Measurements from ENCODE around the gene CRYGN. TPM values are rescaled to one million over a fixed set of nuclear protein-coding genes. Genes with fewer than 3 reads are reported as not detected.

CRYGN gene
- total and polyA plus RNA-seq, 4 donors: under 0.01 to 0.02 TPM; not detected in 2

GRCh38 chr7:151413241-151413640 lies 26.7 kb downstream of the CRYGN start:
- Histone ChIP-seq H3K9me3 (ENCODE audit: control insufficient read depth in 4 of 4, low read length in 3 of 4) (no peaks in the 10 kb centered on the region), H3K4me3 (ENCODE audit: low read depth in 1 of 3, low read length in 3 of 3) (no peak overlapping the region), H3K27me3 (ENCODE audit: control insufficient read depth in 4 of 4, insufficient read depth in 4 of 4, low read length in 3 of 4) (peaks cover 0 to 2% (median under 1%) of the 10 kb centered on the region in 4 donors), H3K36me3 (ENCODE audit: control insufficient read depth in 4 of 4, insufficient read depth in 3 of 4, low read depth in 1 of 4, low read length in 3 of 4) (no peaks in the 10 kb centered on the region), H3K27ac (ENCODE audit: low read depth in 1 of 2, low read length in 2 of 2) (no peak overlapping the region), H3K4me1 (ENCODE audit: control insufficient read depth in 4 of 4, insufficient read depth in 4 of 4, low read length in 3 of 4) (peaks cover 2 to 19% (median 13%) of the 10 kb centered on the region in 4 donors), H3K9ac (ENCODE audit: low read depth in 1 of 2, low read length in 2 of 2) (no peak overlapping the region)
- TF ChIP-seq FOXA2 (IDR thresholded peaks at IDR 0.05) (no peak), SP1 (IDR thresholded peaks at IDR 0.05) (no peak), NR2F2 (IDR thresholded peaks at IDR 0.05) (no peak), EGR1 (IDR thresholded peaks at IDR 0.05; ENCODE audit: low read depth in 2 of 2) (no peak), FOXA1 (IDR thresholded peaks at IDR 0.05) (no peak), REST (IDR thresholded peaks at IDR 0.05) (no peak), TAF1 (conservative IDR thresholded peaks at IDR 0.05) (no peak), MAX (IDR thresholded peaks at IDR 0.05) (no peak), GABPA (IDR thresholded peaks at IDR 0.05 in 1 of 2, conservative IDR thresholded peaks at IDR 0.05 in 1 of 2) (no peak), ZBTB33 (IDR thresholded peaks at IDR 0.05) (no peak), CTCF (IDR thresholded peaks at IDR 0.05; ENCODE audit: low read depth, low read length, missing input control) (no peak), HNF4G (IDR thresholded peaks at IDR 0.05) (no peak), JUND (IDR thresholded peaks at IDR 0.05) (no peak), HNF4A (conservative IDR thresholded peaks at IDR 0.05) (no peak), YY1 (IDR thresholded peaks at IDR 0.05) (no peak), ATF3 (IDR thresholded peaks at IDR 0.05) (no peak), RXRA (IDR thresholded peaks at IDR 0.05) (no peak), RAD21 (IDR thresholded peaks at IDR 0.05) (no peak)
- no peak for DNase-seq (ENCODE audit: low spot score)
- 91% methylated on average over 4 of the region's 4 CpGs for WGBS

All from liver (tissue), 9 donors.